GM10266 (cell line): Measurements from ENCODE around the gene PIERCE2.
A peak's percentile ranks its signal among the peaks of the same experiment; 100 is the strongest.

Experiments used
- DNase-seq: peaks from one replicate; pipeline ENCODE4 v3.0.0; 2012; ENCODE audit errors: extremely low spot score
- CTCF ChIP-seq: IDR thresholded peaks from 2 replicates; pipeline ENCODE4 v1.5.1; 2012; ENCODE audit warnings: mild to moderate bottlenecking, low read depth; ENCODE audit not compliant: control insufficient read depth, insufficient read depth; ENCODE audit errors: missing control alignments

The PIERCE2 gene

GRCh38 chr15:55408012-55408928 lies at the start of gene PIERCE2, which contains the start of gene CCPG1:
TSS of gene PIERCE2 (plus strand) at chr15:55408495. CDS start at chr15:55408769, 274 bp downstream.
TSS of gene CCPG1 (minus strand) at chr15:55408359. CDS start at chr15:55389424, 18,935 bp downstream.
- DNase-seq, result peak; percentile 89
- TF ChIP-seq CTCF, result peak; percentile 59

GRCh38 chr15:55360256-55360655 lies 48.0 kb upstream of the PIERCE2 start:
- no peak for DNase-seq
- no peak for TF ChIP-seq CTCF

GRCh38 chr15:55361048-55361447 lies 47.2 kb upstream of the PIERCE2 start:
- DNase-seq, result no peak
- no peak for TF ChIP-seq CTCF

GRCh38 chr15:55362641-55363040 lies 45.7 kb upstream of the PIERCE2 start:
- no peak for TF ChIP-seq CTCF
- no peak for DNase-seq

GRCh38 chr15:55366981-55367380 lies 41.3 kb upstream of the PIERCE2 start:
- no peak for TF ChIP-seq CTCF
- DNase-seq, result no peak

- TF ChIP-seq CTCF, result no peak
- peak; percentile 26 for DNase-seq
Observed at GRCh38 chr15:55372701-55373440, 35.4 kb upstream of the PIERCE2 start.
